AG04449 (cell line): Measurements from ENCODE around the gene STK38L.

Source experiments
- CTCF ChIA-PET: fragments of 350-600 bp; formaldehyde crosslinking; extraction: SDS; loops from one replicate; lab custom pipeline; 2021; ENCODE audit warnings: antibody characterized with exemption; lab: Yijun Ruan, JAX
- POLR2A ChIA-PET: fragments of 400-600, 350-600 bp; formaldehyde crosslinking; extraction: SDS; loops from one replicate; lab custom pipeline; 2020; ENCODE audit warnings: antibody characterized with exemption, inconsistent platforms; lab: Yijun Ruan, JAX
- DNase-seq: peaks from one replicate; pipeline ENCODE4 v3.0.0-alpha.2; 2010; ENCODE audit warnings: low read depth, low spot score
- H3K4me3 ChIP-seq: 2 replicates; pipeline ENCODE4 v1.5.1; 2011; ENCODE audit warnings: low read depth, mild to moderate bottlenecking, control low read depth, low read length
- CTCF ChIP-seq: IDR thresholded peaks from one replicate; pipeline ENCODE4 v1.5.1; 2011; ENCODE audit warnings: mild to moderate bottlenecking, moderate library complexity, low read length, control low read depth, inconsistent platforms; ENCODE audit not compliant: insufficient read depth; ENCODE audit errors: missing control alignments

STK38L gene

GRCh38 chr12:27336282-27336653 is 92.2 kb downstream of the STK38L start:
- CTCF ChIA-PET: no interaction called here
- no peak for TF ChIP-seq CTCF
- POLR2A ChIA-PET: no interaction called here
- H3K4me3 ChIP-seq: no peak overlapping the region
- no peak for DNase-seq

GRCh38 chr12:27337376-27337775 is 93.3 kb downstream of the STK38L start:
- ChIA-PET POLR2A (no interaction called here), CTCF (interaction anchor here (0.7 to 1.2 kb wide), 2 partner anchors 29 to 47 kb away, joined by 3 read pairs; no protein-coding TSS in a partner anchor)
- H3K4me3 ChIP-seq: no peak overlapping the region
- no peak for DNase-seq
- no peak for TF ChIP-seq CTCF

- TF ChIP-seq CTCF: no peak
- no peak overlapping the region for H3K4me3 ChIP-seq
- no peak for DNase-seq
- ChIA-PET POLR2A (no interaction called here), CTCF (interaction anchor here (0.7 kb wide), 1 partner anchor 314 kb away, joined by 3 read pairs; no protein-coding TSS in a partner anchor)
Measured at GRCh38 chr12:27338473-27338872, 94.4 kb downstream of the STK38L start.

GRCh38 chr12:27340971-27341370 is 96.9 kb downstream of the STK38L start:
- no peak for TF ChIP-seq CTCF
- no peak for DNase-seq
- ChIA-PET CTCF (interaction anchor here (1.1 kb wide), 1 partner anchor 16 kb away, joined by 3 read pairs; no protein-coding TSS in a partner anchor), POLR2A (no interaction called here)
- no peak overlapping the region for H3K4me3 ChIP-seq

- ChIA-PET CTCF (interaction anchor here (0.7 to 1.5 kb wide), 3 partner anchors 9 to 43 kb away, joined by 3 to 8 read pairs (median 4); no protein-coding TSS in a partner anchor), POLR2A (no interaction called here)
- TF ChIP-seq CTCF: no peak
- H3K4me3 ChIP-seq: no peak overlapping the region
- no peak for DNase-seq
Measured at GRCh38 chr12:27342536-27342935, 98.5 kb downstream of the STK38L start.

GRCh38 chr12:27343255-27344000 is 99.3 kb downstream of the STK38L start:
- no peak overlapping the region for H3K4me3 ChIP-seq
- TF ChIP-seq CTCF: no peak
- CTCF ChIA-PET: interaction anchor here (1.2 to 1.5 kb wide), 2 partner anchors 10 to 11 kb away, joined by 3 to 8 read pairs; partner anchors contain the start of gene BMAL2
- POLR2A ChIA-PET: interaction anchor here (0.6 to 1.0 kb wide), 5 partner anchors 11 to 161 kb away, joined by 3 to 5 read pairs (median 3); partner anchors contain the start of gene BMAL2
- DNase-seq: peak; percentile 80
